Keratinocyte (primary cell): ENCODE measurements around the gene CD46. TPM values are rescaled to one million over a fixed set of nuclear protein-coding genes. Genes with fewer than 3 reads are reported as not detected.

Source experiments
- DNase-seq: peaks from one replicate; pipeline ENCODE4 v3.0.0-alpha.2; 2011; ENCODE audit warnings: low read depth, missing footprints, low spot score
- FAIRE-seq: peaks from 2 replicates; lab custom pipeline; 2011; peaks lifted over from hg19 to GRCh38; lab: Jason Lieb, UNC
- H2AFZ ChIP-seq: 2 replicates; pipeline ENCODE4 v1.6.0; 2012; ENCODE audit warnings: low read length, control low read depth, inconsistent platforms; ENCODE audit not compliant: control insufficient read depth
- H3K27ac ChIP-seq: 2 replicates; pipeline ENCODE4 v1.5.1; 2011; ENCODE audit warnings: low read length; ENCODE audit not compliant: control insufficient read depth, insufficient read depth
- H3K27me3 ChIP-seq: 3 replicates; pipeline ENCODE4 v1.6.0; 2011; ENCODE audit warnings: low read length; ENCODE audit not compliant: control insufficient read depth, insufficient read depth; ENCODE audit errors: extremely low read depth
- H3K36me3 ChIP-seq, 2 experiments: 2 replicates in 1 of 2; 3 replicates in 1 of 2; pipeline ENCODE4 v1.5.1; 2011; ENCODE audit warnings: low read length in 2 of 2, mild to moderate bottlenecking in 1 of 2; ENCODE audit not compliant: control insufficient read depth in 2 of 2, insufficient read depth in 2 of 2; ENCODE audit errors: extremely low read depth in 1 of 2
- H3K4me1 ChIP-seq: 3 replicates; pipeline ENCODE4 v1.5.1; 2011; ENCODE audit warnings: low read length; ENCODE audit not compliant: control insufficient read depth, insufficient read depth; ENCODE audit errors: extremely low read depth
- H3K4me2 ChIP-seq: 3 replicates; pipeline ENCODE4 v1.6.0; 2011; ENCODE audit warnings: low read depth, low read length; ENCODE audit not compliant: control insufficient read depth, insufficient read depth; ENCODE audit errors: extremely low read depth
- H3K4me3 ChIP-seq, 3 experiments: fragments of 200-600 bp in 1 of 3; sonication (generic) in 1 of 3; 2 replicates in 2 of 3; 3 replicates in 1 of 3; pipeline ENCODE4 v1.5.1; 2011 to 2016; ENCODE audit warnings: low read length in 3 of 3, mild to moderate bottlenecking in 3 of 3, control low read depth in 2 of 3, inconsistent platforms in 1 of 3, low read depth in 1 of 3, mixed read lengths in 1 of 3, mixed run types in 1 of 3, moderate library complexity in 1 of 3; ENCODE audit not compliant: control insufficient read depth in 2 of 3, insufficient read depth in 2 of 3; ENCODE audit errors: extremely low read depth in 1 of 3
- H3K79me2 ChIP-seq: 2 replicates; pipeline ENCODE4 v1.6.0; 2012; ENCODE audit warnings: low read length; ENCODE audit not compliant: control insufficient read depth, insufficient read depth
- H3K9ac ChIP-seq: 3 replicates; pipeline ENCODE4 v1.6.0; 2011; ENCODE audit warnings: low read length; ENCODE audit not compliant: control insufficient read depth, insufficient read depth; ENCODE audit errors: extremely low read depth
- H3K9me1 ChIP-seq: 3 replicates; pipeline ENCODE4 v1.6.0; 2011; ENCODE audit warnings: low read length; ENCODE audit not compliant: control insufficient read depth, insufficient read depth; ENCODE audit errors: extremely low read depth
- H3K9me3 ChIP-seq: 2 replicates; pipeline ENCODE4 v1.5.1; 2012; ENCODE audit warnings: low read depth, low read length; ENCODE audit not compliant: control insufficient read depth
- H4K20me1 ChIP-seq: 3 replicates; pipeline ENCODE4 v1.6.0; 2011; ENCODE audit warnings: low read length; ENCODE audit not compliant: control insufficient read depth, insufficient read depth; ENCODE audit errors: extremely low read depth
- EZH2 ChIP-seq: IDR thresholded peaks from one replicate; pipeline ENCODE4 v1.6.1; 2012; ENCODE audit warnings: inconsistent platforms, mild to moderate bottlenecking, low read length, moderate library complexity
- dilution Hi-C: fragments of 300-500 bp; cut with MboI; formaldehyde crosslinking; loops from one replicate; pipeline ENCODE4 v1.7.0; 2020; ENCODE audit warnings: low sequenced_read_pairs; ENCODE audit not compliant: extremely low pct_ligation_motif_present
- polyA plus RNA-seq, 5 experiments: library from polyadenylated mRNA; depleted of rRNA in 3 of 5; stranded (reverse) in 3 of 5; stranded (forward) in 1 of 5; unstranded in 1 of 5; fragments of >200 nt; gene quantifications; 1 replicate in 1 of 5; 2 replicates in 3 of 5; 3 replicates in 1 of 5; pipeline versions ENCODE4 v1.2.1 to v1.2.3, GENCODE V29; 2011 to 2012; ENCODE audit warnings: missing spikeins in 2 of 5, low read depth in 1 of 5, low replicate concordance in 1 of 5
- TF ChIP-seq, protein P1 (sequence below), 3 experiments: IDR thresholded peaks in 1 of 3; conservative IDR thresholded peaks in 1 of 3; optimal IDR thresholded peaks in 1 of 3; 2 replicates in 2 of 3; 3 replicates in 1 of 3; pipeline versions ENCODE3 to v1.5.1; 2011; ENCODE audit warnings: low read length in 3 of 3, mild to moderate bottlenecking in 3 of 3, moderate library complexity in 2 of 3, control low read depth in 1 of 3, inconsistent platforms in 1 of 3; ENCODE audit not compliant: insufficient read depth in 2 of 3; ENCODE audit errors: extremely low read depth in 1 of 3

The CD46 gene
- polyA plus RNA-seq, 1 donor (not counting 4 experiments of a cell fraction or from before 2014, with no cell fraction given), result 298 TPM

DNA sequence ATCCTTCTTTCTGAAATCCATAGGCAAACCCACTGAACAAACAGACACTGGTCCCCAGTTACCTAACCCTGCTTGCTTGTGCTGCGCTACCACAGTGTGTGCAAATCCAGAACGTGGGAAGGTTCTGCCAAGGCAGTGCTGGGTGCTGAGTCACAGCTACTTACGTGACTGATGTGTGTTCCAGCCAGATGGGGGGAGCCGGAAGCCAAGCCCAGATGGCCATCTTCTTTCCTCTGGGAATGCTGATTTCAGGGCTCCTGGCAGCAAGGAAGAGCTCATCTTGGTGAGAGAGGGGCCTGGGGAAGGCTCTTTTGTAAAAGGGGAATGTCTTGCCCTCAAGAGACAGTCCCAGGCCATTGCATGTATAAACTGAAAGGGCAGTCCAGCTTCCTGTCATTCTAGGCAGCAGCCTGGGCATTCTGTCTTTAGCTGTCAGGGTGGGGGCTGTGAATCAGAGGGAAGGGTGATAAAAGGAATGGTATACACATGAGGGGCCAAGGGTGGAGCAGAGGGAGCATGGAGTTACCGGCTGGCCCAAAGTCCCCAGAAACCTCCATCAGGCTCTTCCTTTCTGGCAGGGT, 54.1 kb downstream of the CD46 start:
- no peaks in the 10 kb centered on the region for H3K9me1 ChIP-seq
- peaks cover 17 to 39% of the 10 kb centered on the region in 2 experiments for H3K36me3 ChIP-seq
- dilution Hi-C loops, result no loop called here
- H4K20me1 ChIP-seq, result no peaks in the 10 kb centered on the region
- FAIRE-seq (peak; percentile 92), DNase-seq (peak; percentile 52)
- no peaks in the 10 kb centered on the region for H3K27me3 ChIP-seq
- H2AFZ ChIP-seq, result no peak overlapping the region
- H3K4me3 ChIP-seq, result no peak overlapping the region
- H3K79me2 ChIP-seq, result peaks cover 4% of the 10 kb centered on the region
- H3K9me3 ChIP-seq, result no peaks in the 10 kb centered on the region
- TF ChIP-seq, protein P1, sequence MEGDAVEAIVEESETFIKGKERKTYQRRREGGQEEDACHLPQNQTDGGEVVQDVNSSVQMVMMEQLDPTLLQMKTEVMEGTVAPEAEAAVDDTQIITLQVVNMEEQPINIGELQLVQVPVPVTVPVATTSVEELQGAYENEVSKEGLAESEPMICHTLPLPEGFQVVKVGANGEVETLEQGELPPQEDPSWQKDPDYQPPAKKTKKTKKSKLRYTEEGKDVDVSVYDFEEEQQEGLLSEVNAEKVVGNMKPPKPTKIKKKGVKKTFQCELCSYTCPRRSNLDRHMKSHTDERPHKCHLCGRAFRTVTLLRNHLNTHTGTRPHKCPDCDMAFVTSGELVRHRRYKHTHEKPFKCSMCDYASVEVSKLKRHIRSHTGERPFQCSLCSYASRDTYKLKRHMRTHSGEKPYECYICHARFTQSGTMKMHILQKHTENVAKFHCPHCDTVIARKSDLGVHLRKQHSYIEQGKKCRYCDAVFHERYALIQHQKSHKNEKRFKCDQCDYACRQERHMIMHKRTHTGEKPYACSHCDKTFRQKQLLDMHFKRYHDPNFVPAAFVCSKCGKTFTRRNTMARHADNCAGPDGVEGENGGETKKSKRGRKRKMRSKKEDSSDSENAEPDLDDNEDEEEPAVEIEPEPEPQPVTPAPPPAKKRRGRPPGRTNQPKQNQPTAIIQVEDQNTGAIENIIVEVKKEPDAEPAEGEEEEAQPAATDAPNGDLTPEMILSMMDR (optimal IDR thresholded peaks at IDR 0.05 in 1 of 3, IDR thresholded peaks at IDR 0.05 in 1 of 3, conservative IDR thresholded peaks at IDR 0.05 in 1 of 3; ENCODE audit: extremely low read depth in 1 of 3, insufficient read depth in 2 of 3, low read length in 3 of 3), result no peak
- TF ChIP-seq EZH2, result no peak
- peak overlapping the region; percentile 66 for H3K9ac ChIP-seq
- peak overlapping the region; percentile 86 for H3K27ac ChIP-seq
- H3K4me2 ChIP-seq, result peak overlapping the region; percentile 62
- peaks cover 63% of the 10 kb centered on the region for H3K4me1 ChIP-seq

DNA sequence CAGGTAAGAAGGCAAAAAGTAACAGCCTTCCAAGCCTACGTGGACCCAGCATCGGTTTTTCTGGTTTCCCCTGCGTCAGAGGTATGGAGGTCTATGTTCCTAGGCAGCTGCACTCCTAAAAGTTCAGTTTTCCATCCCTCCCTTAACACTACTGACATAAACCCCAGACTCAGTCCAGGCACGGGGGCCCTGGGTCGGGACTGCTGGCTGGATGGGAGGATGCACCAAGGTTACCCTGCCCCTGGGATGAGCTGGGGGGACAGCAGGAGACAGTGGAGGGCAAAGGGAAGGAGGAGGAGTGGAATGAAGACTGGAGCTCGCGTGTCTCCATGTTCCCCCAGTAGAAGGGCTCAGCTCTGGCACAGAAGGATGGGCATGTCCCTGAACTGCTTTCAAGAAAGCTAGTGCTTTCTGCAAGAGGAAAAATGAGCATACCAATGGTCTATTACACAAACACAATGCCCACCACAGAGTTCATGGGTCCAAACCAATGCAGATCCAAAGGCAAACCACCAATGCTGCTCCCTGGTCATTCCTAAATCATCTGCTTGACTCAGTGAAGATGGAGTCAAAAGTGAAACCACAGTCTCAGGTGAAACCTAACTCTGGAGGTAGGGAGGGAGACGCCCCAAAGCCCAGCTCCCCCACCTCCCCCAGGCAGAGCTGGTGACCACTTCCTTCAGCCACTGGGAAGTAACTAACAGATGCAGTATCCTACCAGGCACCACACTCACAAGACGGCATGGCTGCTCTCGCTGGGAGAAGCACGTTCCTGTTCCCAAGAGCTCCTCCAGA, 54.9 kb downstream of the CD46 start:
- Histone ChIP-seq H3K36me3 (peaks cover 13 to 38% of the 10 kb centered on the region in 2 experiments), H3K27me3 (no peaks in the 10 kb centered on the region), H2AFZ (no peak overlapping the region), H3K4me3 (no peak overlapping the region), H3K9me1 (no peaks in the 10 kb centered on the region), H3K4me1 (peaks cover 63% of the 10 kb centered on the region), H3K27ac (peak overlapping the region; percentile 86), H3K79me2 (peaks cover 4% of the 10 kb centered on the region), H3K4me2 (peak overlapping the region; percentile 62), H3K9me3 (no peaks in the 10 kb centered on the region), H3K9ac (peak overlapping the region; percentile 66), H4K20me1 (no peaks in the 10 kb centered on the region)
- TF ChIP-seq, protein P1 (optimal IDR thresholded peaks at IDR 0.05 in 1 of 3, IDR thresholded peaks at IDR 0.05 in 1 of 3, conservative IDR thresholded peaks at IDR 0.05 in 1 of 3; ENCODE audit: extremely low read depth in 1 of 3, insufficient read depth in 2 of 3, low read length in 3 of 3), result no peak
- no peak for TF ChIP-seq EZH2
- dilution Hi-C loops, result no loop called here
- FAIRE-seq (peak; percentile 76), DNase-seq (no peak)
